T-cell (primary cell): Measurements from ENCODE around the gene LRRC4C. TPM values are rescaled to one million over a fixed set of nuclear protein-coding genes. Genes with fewer than 3 reads are reported as not detected.

Experiments used
- ATAC-seq, 4 experiments: fragments of 200-7000 bp in 3 of 4; fragments of 150-1000 bp in 1 of 4; cut with Tn5 transposase; replicated peaks in 1 of 4; 1 replicate in 3 of 4; 2 replicates in 1 of 4; pipeline ENCODE4 v1.10.0; 2021; ENCODE audit warnings: moderate library complexity in 3 of 4, mild to moderate bottlenecking in 2 of 4, moderate number of reproducible peaks in 1 of 4
- CTCF ChIA-PET, 2 donors: fragments of 300-600 bp; sonication (Branson Sonifier 250); formaldehyde crosslinking; loops; one replicate each; lab custom pipeline; 2022; ENCODE audit warnings: antibody characterized with exemption in 2 of 2; lab: Charles Lee
- POLR2A ChIA-PET, 2 donors: fragments of 300-600 bp; sonication (Branson Sonifier 250); formaldehyde crosslinking; loops; one replicate each; lab custom pipeline; 2022; ENCODE audit warnings: antibody characterized with exemption in 2 of 2; lab: Charles Lee
- DNase-seq, 35 experiments: peaks; one replicate each; pipeline versions ENCODE4 v3.0.0 to v3.0.0-alpha.2; 2013 to 2023
- H3K27ac ChIP-seq: one replicate; pipeline ENCODE4 v1.5.1; 2013; ENCODE audit warnings: low read length
- H3K27me3 ChIP-seq, 2 experiments: replicated peaks in 1 of 2; 1 replicate in 1 of 2; 2 replicates in 1 of 2; pipeline versions ENCODE4 v1.6.1 to v1.7.0; 2013; ENCODE audit warnings: low read length in 1 of 2, mixed read lengths in 1 of 2; ENCODE audit not compliant: control insufficient read depth in 2 of 2, insufficient read depth in 2 of 2; ENCODE audit errors: extremely low read depth in 1 of 2
- H3K36me3 ChIP-seq, 2 donors: 1 replicate in 1 of 2; 2 replicates in 1 of 2; pipeline versions ENCODE4 v1.6.1 to v1.7.0; 2013; ENCODE audit warnings: low read length in 1 of 2; ENCODE audit not compliant: control insufficient read depth in 2 of 2, insufficient read depth in 1 of 2; ENCODE audit errors: extremely low read depth in 1 of 2
- H3K4me1 ChIP-seq, 2 experiments: 1 replicate in 1 of 2; 2 replicates in 1 of 2; pipeline versions ENCODE4 v1.6.1 to v1.7.0; 2013; ENCODE audit warnings: low read length in 2 of 2, mixed read lengths in 1 of 2; ENCODE audit not compliant: insufficient read depth in 2 of 2, control insufficient read depth in 1 of 2; ENCODE audit errors: extremely low read depth in 1 of 2
- H3K4me3 ChIP-seq, 2 donors: 1 replicate in 1 of 2; 2 replicates in 1 of 2; pipeline versions ENCODE4 v1.5.1 to v1.7.0; 2013; ENCODE audit warnings: mild to moderate bottlenecking in 2 of 2, low read length in 1 of 2, moderate library complexity in 1 of 2; ENCODE audit not compliant: control insufficient read depth in 1 of 2; ENCODE audit errors: extremely low read depth in 1 of 2
- H3K9me3 ChIP-seq: 2 replicates; pipeline ENCODE4 v1.7.0; 2013
- H3K27ac Mint-ChIP-seq, 2 donors: one replicate each; pipeline ENCODE4 v1.8.0; 2020 to 2021; ENCODE audit warnings: mild to moderate bottlenecking in 2 of 2, mixed read lengths in 2 of 2
- H3K27me3 Mint-ChIP-seq, 2 donors: one replicate each; pipeline ENCODE4 v1.8.0; 2021 to 2022; ENCODE audit warnings: mixed read lengths in 2 of 2
- H3K36me3 Mint-ChIP-seq: one replicate; pipeline ENCODE4 v1.8.0; 2021; ENCODE audit warnings: mixed read lengths
- H3K4me1 Mint-ChIP-seq, 3 donors: one replicate each; pipeline ENCODE4 v1.8.0; 2020 to 2022; ENCODE audit warnings: mixed read lengths in 3 of 3, mild to moderate bottlenecking in 1 of 3
- H3K4me3 Mint-ChIP-seq, 3 donors: one replicate each; pipeline ENCODE4 v1.8.0; 2020 to 2022; ENCODE audit warnings: mild to moderate bottlenecking in 3 of 3, mixed read lengths in 3 of 3, moderate library complexity in 3 of 3
- H3K9me3 Mint-ChIP-seq, 3 donors: one replicate each; pipeline ENCODE4 v1.8.0; 2020 to 2022; ENCODE audit warnings: mixed read lengths in 3 of 3
- WGBS: methylation state at CpG from one replicate; pipeline ENCODE4 v1.1.5; 2013; ENCODE audit warnings: missing lambda C conversion rate; ENCODE audit not compliant: insufficient coverage; 5-methylcytosine and 5-hydroxymethylcytosine counted together
- total RNA-seq, 35 experiments: library from RNA in 6 of 35; stranded (reverse) in 6 of 35; fragments of 120-200 nt in 1 of 35; gene quantifications; one replicate each; pipeline versions ENCODE4 v1.2.1 to v1.2.4 and lab custom pipeline; 2013 to 2026

LRRC4C gene
- total RNA-seq, 5 donors from 2014 or later (not counting 1 experiment from before 2014, with no cell fraction given) = not detected

DNA sequence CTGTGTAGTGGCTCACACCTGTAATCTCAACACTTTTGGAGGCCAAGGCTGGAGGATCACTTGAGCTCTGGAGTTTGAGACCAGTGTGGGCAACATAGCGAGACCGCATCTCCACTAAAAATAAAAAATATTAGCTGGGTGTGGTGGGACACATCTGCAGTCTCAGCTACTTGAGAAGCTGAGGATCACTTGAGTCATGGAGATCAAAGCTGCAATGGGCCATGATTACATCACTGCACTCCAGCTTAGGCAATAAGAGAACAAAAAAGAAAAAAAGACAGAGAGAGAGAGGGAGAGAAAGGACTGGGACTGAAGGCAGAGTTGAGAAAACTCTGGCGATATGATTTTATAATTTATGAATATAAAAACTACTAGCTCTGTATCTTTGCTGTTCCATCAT is 473.1 kb downstream of the LRRC4C start:
- no peaks in the 10 kb centered on the region for H3K36me3 Mint-ChIP-seq
- DNase-seq (no peak), ATAC-seq (no peak)
- no peak overlapping the region for H3K4me3 Mint-ChIP-seq
- Histone ChIP-seq H3K36me3 (no peaks in the 10 kb centered on the region), H3K4me3 (no peak overlapping the region), H3K9me3 (no peaks in the 10 kb centered on the region), H3K27me3 (no peaks in the 10 kb centered on the region), H3K27ac (no peak overlapping the region), H3K4me1 (no peaks in the 10 kb centered on the region)
- H3K27me3 Mint-ChIP-seq = no peaks in the 10 kb centered on the region
- CTCF ChIA-PET = no interaction called here
- no CpG with 5 or more reads among the region's 3 CpGs for WGBS
- H3K4me1 Mint-ChIP-seq = no peaks in the 10 kb centered on the region
- peaks cover 22 to 34% (median 23%) of the 10 kb centered on the region in 3 donors for H3K9me3 Mint-ChIP-seq
- H3K27ac Mint-ChIP-seq = no peak overlapping the region
- POLR2A ChIA-PET = no interaction called here

DNA sequence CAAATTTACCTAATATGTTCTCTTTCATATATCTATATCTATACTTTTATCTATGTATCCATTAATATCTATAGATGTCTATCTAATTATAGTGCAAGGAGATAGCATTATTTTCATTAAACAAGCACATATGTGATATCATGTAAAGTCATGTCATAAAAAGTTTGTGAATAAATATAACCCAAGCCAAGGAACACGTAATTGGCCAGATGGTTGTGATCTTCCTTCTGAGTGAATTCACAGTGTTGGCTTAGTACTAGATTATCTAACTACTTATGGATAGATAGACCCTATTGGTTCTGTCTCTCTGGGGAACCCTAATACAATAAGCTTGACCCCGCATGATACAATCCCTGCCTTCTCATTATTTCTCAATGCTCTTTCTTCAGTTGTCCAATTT is 484.4 kb downstream of the LRRC4C start:
- Mint-ChIP-seq H3K4me3 (no peak overlapping the region), H3K36me3 (no peaks in the 10 kb centered on the region), H3K4me1 (no peaks in the 10 kb centered on the region), H3K27ac (no peak overlapping the region), H3K27me3 (no peaks in the 10 kb centered on the region), H3K9me3 (peaks cover 24 to 37% (median 34%) of the 10 kb centered on the region in 3 donors)
- WGBS = no CpG with 5 or more reads among the region's 2 CpGs
- POLR2A ChIA-PET = no interaction called here
- H3K4me1 ChIP-seq = no peaks in the 10 kb centered on the region
- CTCF ChIA-PET = no interaction called here
- no peak for DNase-seq
- no peaks in the 10 kb centered on the region for H3K36me3 ChIP-seq
- H3K4me3 ChIP-seq = no peak overlapping the region
- ATAC-seq = no peak
- no peaks in the 10 kb centered on the region for H3K9me3 ChIP-seq
- H3K27ac ChIP-seq = no peak overlapping the region
- no peaks in the 10 kb centered on the region for H3K27me3 ChIP-seq

DNA sequence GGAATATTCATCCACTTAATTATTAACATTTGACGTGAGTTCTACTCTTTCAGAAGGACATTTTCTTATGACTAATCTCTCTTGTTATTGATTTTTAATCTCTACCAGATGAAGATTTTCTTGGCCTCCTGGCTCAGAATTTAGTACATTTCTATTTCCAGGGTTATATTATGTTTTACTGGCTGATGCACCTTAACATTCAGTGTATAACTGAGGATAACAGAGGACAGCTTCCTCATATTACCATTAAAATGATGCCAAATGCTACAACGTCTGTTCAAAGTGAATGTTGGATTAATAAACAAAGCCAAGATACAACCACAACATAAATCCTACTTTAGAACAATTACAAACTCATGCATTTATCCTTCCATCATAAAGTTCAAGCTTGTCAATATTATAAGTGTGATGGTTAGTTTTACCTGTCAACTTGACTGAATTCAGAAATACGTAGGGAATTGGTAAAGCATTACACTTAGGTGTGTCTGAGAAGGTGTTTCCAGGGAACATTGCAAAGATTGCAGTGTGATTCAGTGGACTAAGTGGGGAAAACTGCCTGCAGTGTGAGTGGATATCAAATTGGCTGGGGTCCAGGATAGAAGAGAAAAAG is 485.2 kb downstream of the LRRC4C start:
- ATAC-seq = no peak
- H3K9me3 ChIP-seq = no peaks in the 10 kb centered on the region
- Mint-ChIP-seq H3K4me3 (no peak overlapping the region), H3K9me3 (peaks cover 24 to 35% (median 34%) of the 10 kb centered on the region in 3 donors), H3K4me1 (no peaks in the 10 kb centered on the region), H3K36me3 (no peaks in the 10 kb centered on the region), H3K27ac (no peak overlapping the region), H3K27me3 (no peaks in the 10 kb centered on the region)
- no peaks in the 10 kb centered on the region for H3K36me3 ChIP-seq
- no peaks in the 10 kb centered on the region for H3K27me3 ChIP-seq
- no peak for DNase-seq
- no peaks in the 10 kb centered on the region for H3K4me1 ChIP-seq
- ChIA-PET CTCF (no interaction called here), POLR2A (no interaction called here)
- 67% methylated on average over 1 of the region's 3 CpGs for WGBS
- no peak overlapping the region for H3K27ac ChIP-seq
- H3K4me3 ChIP-seq = no peak overlapping the region

DNA sequence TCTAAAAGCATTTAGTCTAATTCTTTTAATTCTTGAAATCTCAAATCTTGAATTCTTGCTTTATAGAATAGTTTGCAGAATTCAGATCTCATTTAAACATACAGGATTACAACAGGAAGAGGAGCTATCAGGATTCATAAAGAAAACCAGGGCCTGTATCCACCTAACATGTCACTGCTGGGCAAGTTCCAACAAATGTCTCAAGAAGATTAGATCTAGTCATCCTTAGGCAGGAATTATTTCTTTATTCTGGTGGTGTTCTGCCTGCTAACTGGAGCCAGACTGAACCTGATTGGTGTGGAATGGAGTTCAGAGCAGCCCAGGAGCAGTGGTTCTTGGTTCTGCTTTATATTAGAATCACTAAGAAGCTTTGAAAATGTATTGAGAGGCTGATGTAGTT is 500.7 kb downstream of the LRRC4C start:
- no peaks in the 10 kb centered on the region for H3K27me3 Mint-ChIP-seq
- Histone ChIP-seq H3K27me3 (no peaks in the 10 kb centered on the region), H3K36me3 (no peaks in the 10 kb centered on the region), H3K4me3 (no peak overlapping the region), H3K9me3 (no peaks in the 10 kb centered on the region), H3K27ac (no peak overlapping the region), H3K4me1 (no peaks in the 10 kb centered on the region)
- H3K4me1 Mint-ChIP-seq = no peaks in the 10 kb centered on the region
- POLR2A ChIA-PET = no interaction called here
- CTCF ChIA-PET = no interaction called here
- H3K27ac Mint-ChIP-seq = no peak overlapping the region
- peaks cover 18 to 33% (median 31%) of the 10 kb centered on the region in 3 donors for H3K9me3 Mint-ChIP-seq
- no peak for ATAC-seq
- no peak for DNase-seq
- no peak overlapping the region for H3K4me3 Mint-ChIP-seq
- no peaks in the 10 kb centered on the region for H3K36me3 Mint-ChIP-seq

DNA sequence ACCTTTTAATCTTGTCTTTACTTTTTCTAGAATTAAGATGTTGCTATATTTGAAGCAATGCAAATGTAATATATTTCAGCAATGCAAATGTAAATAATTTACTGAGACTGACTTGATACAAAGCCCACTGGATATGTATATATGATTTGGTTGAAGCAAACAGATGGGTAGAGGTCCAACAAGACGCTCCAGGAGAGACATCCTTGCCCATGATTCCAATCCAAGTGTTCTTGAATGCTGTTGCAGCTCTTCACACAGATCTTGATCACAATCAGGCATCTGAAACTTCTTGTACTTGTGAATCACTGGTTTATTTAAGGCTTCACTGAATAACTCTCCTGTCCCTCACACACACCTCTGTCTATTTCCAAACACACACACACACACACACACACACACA is 507.0 kb downstream of the LRRC4C start:
- CTCF ChIA-PET = no interaction called here
- H3K27ac Mint-ChIP-seq = no peak overlapping the region
- H3K4me3 ChIP-seq = no peak overlapping the region
- H3K4me3 Mint-ChIP-seq = no peak overlapping the region
- ATAC-seq = no peak
- no peaks in the 10 kb centered on the region for H3K4me1 Mint-ChIP-seq
- H3K27ac ChIP-seq = no peak overlapping the region
- H3K36me3 Mint-ChIP-seq = no peaks in the 10 kb centered on the region
- H3K27me3 Mint-ChIP-seq = no peaks in the 10 kb centered on the region
- peaks cover 16 to 28% (median 21%) of the 10 kb centered on the region in 3 donors for H3K9me3 Mint-ChIP-seq
- POLR2A ChIA-PET = no interaction called here
- H3K9me3 ChIP-seq = no peaks in the 10 kb centered on the region
- WGBS = no CpG with 5 or more reads among the region's 1 CpG
- H3K36me3 ChIP-seq = no peaks in the 10 kb centered on the region
- H3K27me3 ChIP-seq = no peaks in the 10 kb centered on the region
- no peak for DNase-seq
- no peaks in the 10 kb centered on the region for H3K4me1 ChIP-seq

DNA sequence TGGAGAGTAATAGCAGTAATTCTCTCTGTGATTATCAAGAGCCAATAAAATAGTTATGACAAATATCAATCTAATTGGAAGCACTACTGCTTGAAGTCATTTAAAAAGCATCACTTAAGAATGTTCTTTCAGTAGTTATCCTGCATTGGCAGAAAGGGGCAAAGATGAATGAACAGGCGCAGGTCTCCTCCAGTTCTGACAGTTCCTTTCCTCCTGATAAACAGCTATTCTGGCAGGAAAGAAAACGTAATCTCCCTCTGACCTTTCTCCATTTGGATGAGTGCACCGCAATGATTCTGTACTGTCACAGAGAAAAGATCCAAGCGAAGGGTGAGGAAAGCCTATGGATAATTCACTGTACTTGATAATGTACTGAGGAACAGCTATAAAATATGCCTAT is 521.5 kb downstream of the LRRC4C start:
- POLR2A ChIA-PET = no interaction called here
- no peak for ATAC-seq
- DNase-seq = no peak
- 83% methylated on average over 1 of the region's 4 CpGs for WGBS
- Mint-ChIP-seq H3K36me3 (no peaks in the 10 kb centered on the region), H3K4me3 (no peak overlapping the region), H3K27ac (no peak overlapping the region), H3K4me1 (no peaks in the 10 kb centered on the region), H3K9me3 (peaks cover 12 to 34% (median 31%) of the 10 kb centered on the region in 3 donors), H3K27me3 (no peaks in the 10 kb centered on the region)
- Histone ChIP-seq H3K27ac (no peak overlapping the region), H3K4me3 (no peak overlapping the region), H3K36me3 (no peaks in the 10 kb centered on the region), H3K27me3 (no peaks in the 10 kb centered on the region), H3K9me3 (no peaks in the 10 kb centered on the region), H3K4me1 (no peaks in the 10 kb centered on the region)
- CTCF ChIA-PET = no interaction called here

- no peaks in the 10 kb centered on the region for H3K27me3 ChIP-seq
- no peaks in the 10 kb centered on the region for H3K9me3 ChIP-seq
- Mint-ChIP-seq H3K27me3 (no peaks in the 10 kb centered on the region), H3K27ac (no peak overlapping the region), H3K9me3 (peaks cover 4 to 30% (median 24%) of the 10 kb centered on the region in 3 donors), H3K4me3 (no peak overlapping the region), H3K36me3 (no peaks in the 10 kb centered on the region), H3K4me1 (no peaks in the 10 kb centered on the region)
- ChIA-PET CTCF (no interaction called here), POLR2A (no interaction called here)
- no peak overlapping the region for H3K27ac ChIP-seq
- WGBS = no CpG with 5 or more reads among the region's 2 CpGs
- H3K4me3 ChIP-seq = no peak overlapping the region
- ATAC-seq (no peak), DNase-seq (no peak)
- no peaks in the 10 kb centered on the region for H3K4me1 ChIP-seq
- H3K36me3 ChIP-seq = no peaks in the 10 kb centered on the region
Observed at GRCh38 chr11:40924915-40925314, 534.5 kb downstream of the LRRC4C start.
